ENCODE results near the gene CLNS1A. TPM values are rescaled to one million over a fixed set of nuclear protein-coding genes. Genes with fewer than 3 reads are reported as not detected.
A peak's percentile ranks its signal among the peaks of the same experiment; 100 is the strongest.

The CLNS1A gene
- 10 to 100 TPM; 56.7 to 92.3 (median 68.9) TPM for total RNA-seq

GRCh38 chr11:77637345-77638165 lies at the start of gene CLNS1A:
TSS of gene CLNS1A (minus strand) at chr11:77637794. CDS start at chr11:77637714, 80 bp downstream.
- H3K4me1 ChIP-seq: peaks cover 0 to 35% (median 16%) of the 10 kb centered on the region in 4 donors
- peak within 1 kb of the TSS; percentile 63 to 84 (median 82) for H3K4me3 ChIP-seq
- WGBS, 2 donors: 0 to 2% methylated on average over 28 of the region's 41 CpGs
- DNase-seq (ENCODE audit: low spot score in 2 of 2): peak; percentile 70 to 85
- H3K27me3 ChIP-seq: no peaks in the 10 kb centered on the region
- H3K27ac ChIP-seq: peak within 1 kb of the TSS; percentile 24 to 85 (median 70)
- peak; percentile 31 to 62 for TF ChIP-seq POLR2A (IDR thresholded peaks at IDR 0.05)
- TF ChIP-seq, protein P1, sequence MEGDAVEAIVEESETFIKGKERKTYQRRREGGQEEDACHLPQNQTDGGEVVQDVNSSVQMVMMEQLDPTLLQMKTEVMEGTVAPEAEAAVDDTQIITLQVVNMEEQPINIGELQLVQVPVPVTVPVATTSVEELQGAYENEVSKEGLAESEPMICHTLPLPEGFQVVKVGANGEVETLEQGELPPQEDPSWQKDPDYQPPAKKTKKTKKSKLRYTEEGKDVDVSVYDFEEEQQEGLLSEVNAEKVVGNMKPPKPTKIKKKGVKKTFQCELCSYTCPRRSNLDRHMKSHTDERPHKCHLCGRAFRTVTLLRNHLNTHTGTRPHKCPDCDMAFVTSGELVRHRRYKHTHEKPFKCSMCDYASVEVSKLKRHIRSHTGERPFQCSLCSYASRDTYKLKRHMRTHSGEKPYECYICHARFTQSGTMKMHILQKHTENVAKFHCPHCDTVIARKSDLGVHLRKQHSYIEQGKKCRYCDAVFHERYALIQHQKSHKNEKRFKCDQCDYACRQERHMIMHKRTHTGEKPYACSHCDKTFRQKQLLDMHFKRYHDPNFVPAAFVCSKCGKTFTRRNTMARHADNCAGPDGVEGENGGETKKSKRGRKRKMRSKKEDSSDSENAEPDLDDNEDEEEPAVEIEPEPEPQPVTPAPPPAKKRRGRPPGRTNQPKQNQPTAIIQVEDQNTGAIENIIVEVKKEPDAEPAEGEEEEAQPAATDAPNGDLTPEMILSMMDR (IDR thresholded peaks at IDR 0.05): no peak
- peak in 1 of 2 donors; percentile 90 for TF ChIP-seq EP300 (IDR thresholded peaks at IDR 0.05)
- H3K36me3 ChIP-seq: no peaks in the 10 kb centered on the region
- no peaks in the 10 kb centered on the region for H3K9me3 ChIP-seq

DNA sequence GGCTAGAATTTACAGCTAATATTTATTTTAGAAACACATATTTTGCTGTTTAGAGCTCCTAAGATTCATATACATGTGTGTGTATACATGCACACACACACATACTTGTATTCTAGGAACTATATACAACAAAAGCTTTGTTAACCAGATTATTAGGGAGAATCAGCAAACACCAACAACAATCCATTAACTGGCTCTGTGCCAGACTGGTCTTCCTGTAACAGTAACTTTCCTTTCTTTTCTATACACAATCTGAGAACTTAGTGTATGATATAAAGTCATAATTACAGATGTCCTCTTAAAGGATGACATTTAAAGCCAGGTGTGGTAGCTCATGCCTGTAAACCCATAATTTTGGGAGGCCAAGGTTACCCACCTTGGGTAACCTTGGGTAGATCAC lies 49.5 kb upstream of the CLNS1A start:
- no peak overlapping the region for H3K27ac ChIP-seq
- H3K27me3 ChIP-seq: no peaks in the 10 kb centered on the region
- no peak overlapping the region for H3K4me3 ChIP-seq
- TF ChIP-seq EP300 (IDR thresholded peaks at IDR 0.05): no peak
- TF ChIP-seq, protein P1 (IDR thresholded peaks at IDR 0.05): no peak
- no peak for TF ChIP-seq POLR2A (IDR thresholded peaks at IDR 0.05)
- H3K36me3 ChIP-seq: peaks cover 0 to 90% (median 9%) of the 10 kb centered on the region in 3 donors
- no peak for DNase-seq (ENCODE audit: low spot score in 2 of 2)
- no peaks in the 10 kb centered on the region for H3K9me3 ChIP-seq
- H3K4me1 ChIP-seq: no peaks in the 10 kb centered on the region

GRCh38 chr11:77677138-77677537 lies 39.5 kb upstream of the CLNS1A start:
- DNase-seq (ENCODE audit: low spot score in 2 of 2): no peak
- Histone ChIP-seq H3K4me3 (no peak overlapping the region), H3K9me3 (no peaks in the 10 kb centered on the region), H3K36me3 (peaks cover 0 to 86% (median 25%) of the 10 kb centered on the region in 3 donors), H3K27ac (no peak overlapping the region), H3K4me1 (no peaks in the 10 kb centered on the region), H3K27me3 (no peaks in the 10 kb centered on the region)
- 91 to 92% methylated on average over 3 of the region's 3 CpGs for WGBS, 2 donors
- no peak for TF ChIP-seq POLR2A (IDR thresholded peaks at IDR 0.05)
- TF ChIP-seq EP300 (IDR thresholded peaks at IDR 0.05): no peak
- TF ChIP-seq, protein P1 (IDR thresholded peaks at IDR 0.05): no peak

DNA sequence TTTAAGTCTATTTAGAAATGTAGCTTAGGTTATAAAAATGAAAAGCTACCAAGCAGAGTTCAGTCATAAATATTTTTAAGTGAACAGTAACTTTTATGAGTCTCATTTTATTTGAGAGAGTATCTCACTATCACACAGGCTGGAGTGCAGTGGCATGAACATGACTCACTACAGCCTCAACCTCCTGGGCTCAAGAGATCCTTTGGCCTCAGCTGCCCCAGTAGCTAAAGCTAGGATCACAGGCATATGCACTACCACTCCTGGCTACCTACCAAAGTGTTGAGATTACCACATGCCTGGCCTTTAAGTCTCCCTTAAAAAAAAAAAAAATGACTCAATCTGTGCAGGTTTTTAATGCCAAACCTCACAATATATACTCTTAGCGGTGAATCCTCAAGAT lies 34.7 kb upstream of the CLNS1A start:
- no peaks in the 10 kb centered on the region for H3K9me3 ChIP-seq
- peaks cover 0 to 97% (median 25%) of the 10 kb centered on the region in 3 donors for H3K36me3 ChIP-seq
- no peak overlapping the region for H3K4me3 ChIP-seq
- WGBS, 2 donors: 96 to 98% methylated on average over 1 of the region's 1 CpG
- no peaks in the 10 kb centered on the region for H3K4me1 ChIP-seq
- H3K27me3 ChIP-seq: no peaks in the 10 kb centered on the region
- DNase-seq (ENCODE audit: low spot score in 2 of 2): no peak
- TF ChIP-seq, protein P1 (IDR thresholded peaks at IDR 0.05): no peak
- TF ChIP-seq EP300 (IDR thresholded peaks at IDR 0.05) (no peak), POLR2A (IDR thresholded peaks at IDR 0.05) (no peak)
- H3K27ac ChIP-seq: no peak overlapping the region

DNA sequence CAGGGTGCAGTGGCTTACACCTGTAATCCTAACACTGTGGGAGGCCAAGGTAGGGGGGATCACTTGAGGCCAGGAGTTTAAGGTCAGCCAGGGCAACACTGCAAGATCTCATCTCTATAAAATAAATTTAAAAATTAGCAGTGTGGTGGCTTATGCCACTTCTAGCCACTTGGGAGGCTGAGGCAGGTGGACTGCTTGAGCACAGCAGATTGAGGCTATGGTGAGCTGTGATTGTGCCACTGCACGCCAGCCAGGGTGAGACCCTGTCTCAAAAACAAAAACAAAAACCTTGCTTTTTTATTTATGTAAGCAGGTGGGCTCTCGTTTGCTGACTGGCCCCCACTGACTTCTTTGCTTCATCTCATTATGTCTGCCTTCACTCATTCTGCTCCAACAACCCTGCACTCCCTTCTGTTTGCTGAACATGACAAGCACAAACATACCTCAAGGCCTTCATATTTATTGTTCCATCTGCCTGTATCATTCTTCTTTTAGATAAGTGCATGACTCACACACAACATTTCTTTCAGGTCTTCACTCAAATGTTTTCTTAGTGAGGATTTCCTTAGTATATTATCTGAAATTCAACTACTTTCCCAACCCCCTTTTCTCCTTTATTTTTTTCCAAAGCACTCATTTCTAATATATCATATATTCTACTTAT lies 32.4 kb upstream of the CLNS1A start:
- Histone ChIP-seq H3K4me1 (no peaks in the 10 kb centered on the region), H3K27me3 (no peaks in the 10 kb centered on the region), H3K4me3 (no peak overlapping the region), H3K27ac (no peak overlapping the region), H3K9me3 (no peaks in the 10 kb centered on the region), H3K36me3 (peaks cover 0 to 84% (median 17%) of the 10 kb centered on the region in 3 donors)
- WGBS, 2 donors: 88 to 95% methylated on average over 2 of the region's 2 CpGs
- TF ChIP-seq, protein P1 (IDR thresholded peaks at IDR 0.05): no peak
- TF ChIP-seq POLR2A (IDR thresholded peaks at IDR 0.05): no peak
- TF ChIP-seq EP300 (IDR thresholded peaks at IDR 0.05): no peak
- DNase-seq (ENCODE audit: low spot score in 2 of 2): no peak
